GM21737 (cell line): ENCODE results near the gene HBP1.

Experiments used
- ATAC-seq: cut with Tn5 transposase; IDR thresholded peaks from one replicate; pipeline ENCODE4 v1.9.1; 2021; ENCODE audit warnings: mild to moderate bottlenecking, moderate library complexity; ENCODE audit not compliant: unreplicated experiment

The HBP1 gene

DNA sequence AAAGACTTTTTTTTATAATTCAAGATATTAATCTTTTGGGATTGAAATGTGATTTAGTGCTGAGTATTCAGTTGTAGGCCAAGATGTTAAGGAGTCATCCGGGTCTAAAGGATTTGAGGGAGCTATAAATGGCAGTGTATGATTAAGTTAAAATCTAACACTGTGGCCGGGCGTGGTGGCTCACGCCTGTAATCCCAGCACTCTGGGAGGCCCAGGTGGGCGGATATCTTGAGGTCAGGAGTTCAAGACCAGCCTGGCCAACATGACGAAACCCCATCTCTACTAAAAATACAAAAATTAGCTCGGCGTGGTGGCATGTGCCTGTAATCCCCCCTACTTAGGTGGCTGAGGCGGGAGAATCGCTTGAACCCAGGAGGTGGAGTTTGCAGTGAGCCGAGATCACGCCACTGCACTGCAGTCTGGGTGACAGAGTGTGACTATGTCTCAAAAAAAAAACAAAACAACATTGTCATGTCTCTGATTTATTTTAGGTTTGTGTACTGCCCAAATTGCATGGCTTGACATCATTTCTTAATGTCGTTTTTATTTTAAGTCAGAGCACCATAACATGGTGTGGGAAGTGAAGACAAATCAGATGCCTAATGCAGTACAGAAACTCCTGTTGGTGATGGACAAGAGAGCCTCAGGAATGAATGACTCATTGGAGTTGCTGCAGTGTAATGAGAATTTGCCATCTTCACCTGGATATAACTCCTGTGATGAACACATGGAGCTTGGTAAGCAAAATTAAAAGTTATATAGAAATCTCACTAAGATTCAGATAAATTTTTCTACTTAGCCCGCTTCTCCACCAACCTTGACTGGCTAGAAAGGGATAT lies 10.7 kb downstream of the HBP1 start:
- ATAC-seq, result no peak

DNA sequence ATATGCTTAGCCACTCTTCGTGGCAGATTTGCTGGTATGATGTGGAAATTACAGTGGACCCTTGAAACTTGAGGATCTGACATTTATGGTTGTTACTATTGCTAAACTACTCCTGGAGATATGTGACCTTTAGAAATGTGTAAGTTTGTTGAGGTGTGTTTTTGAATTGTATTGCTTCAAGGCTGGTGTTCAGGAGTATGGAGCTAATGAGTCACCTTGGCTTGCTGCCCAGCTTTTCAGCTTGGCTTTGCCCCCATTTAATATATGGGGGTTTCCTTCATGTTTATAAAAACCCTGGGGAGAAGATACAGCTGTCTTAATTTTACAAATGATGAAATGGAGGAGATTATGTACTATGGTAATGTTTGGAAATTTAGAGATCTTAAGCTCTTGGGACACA lies 11.6 kb downstream of the HBP1 start:
- ATAC-seq, result no peak

DNA sequence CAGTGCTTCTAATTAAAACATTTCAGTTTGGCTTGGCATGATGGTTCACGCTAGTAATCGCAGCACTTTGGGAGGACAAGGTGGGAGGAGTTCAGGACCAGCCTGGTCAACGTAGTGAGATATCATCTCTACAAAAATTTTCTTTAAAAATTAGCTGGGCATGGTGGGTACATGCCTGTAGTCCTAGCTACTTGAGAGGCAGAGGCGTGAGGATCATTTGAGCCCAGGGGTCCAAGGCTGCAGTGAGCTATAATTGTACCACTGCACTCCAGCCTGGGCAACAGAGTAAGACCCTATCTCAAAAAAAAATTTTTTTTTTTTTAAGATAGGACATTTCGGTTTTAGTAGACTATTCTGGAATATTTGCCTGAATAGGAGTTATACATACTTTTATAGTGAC lies 12.4 kb downstream of the HBP1 start:
- no peak for ATAC-seq

DNA sequence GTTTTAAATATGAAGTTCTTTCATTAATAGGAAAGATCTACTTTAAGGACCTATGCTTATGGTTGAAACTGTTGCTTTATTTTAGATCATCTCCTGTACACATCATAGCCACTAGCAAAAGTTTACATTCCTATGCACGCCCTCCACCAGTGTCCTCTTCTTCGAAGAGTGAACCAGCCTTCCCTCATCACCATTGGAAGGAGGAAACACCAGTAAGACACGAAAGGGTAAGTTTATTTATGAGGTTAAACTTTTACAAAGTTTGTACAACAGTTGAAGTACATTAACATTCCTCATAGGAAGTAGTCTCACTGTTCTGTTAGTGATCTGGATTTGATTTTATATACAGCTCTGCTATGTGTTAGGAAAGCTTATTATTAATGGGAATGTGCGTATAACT lies 16.9 kb downstream of the HBP1 start:
- no peak for ATAC-seq

DNA sequence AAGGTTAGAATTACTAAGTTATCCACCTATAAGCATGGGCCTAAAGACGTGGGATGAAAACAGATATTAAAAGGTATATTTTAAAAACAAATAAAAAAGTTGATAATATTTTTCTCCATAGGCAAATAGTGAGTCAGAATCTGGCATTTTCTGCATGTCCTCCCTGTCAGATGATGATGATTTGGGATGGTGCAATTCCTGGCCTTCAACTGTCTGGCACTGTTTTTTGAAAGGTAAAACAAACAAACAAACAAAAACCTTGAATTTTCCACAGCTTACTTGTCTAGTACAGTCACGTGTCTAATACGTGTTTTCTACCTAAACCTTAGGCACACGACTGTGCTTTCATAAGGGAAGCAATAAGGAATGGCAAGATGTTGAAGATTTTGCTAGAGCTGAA lies 17.4 kb downstream of the HBP1 start:
- no peak for ATAC-seq

DNA sequence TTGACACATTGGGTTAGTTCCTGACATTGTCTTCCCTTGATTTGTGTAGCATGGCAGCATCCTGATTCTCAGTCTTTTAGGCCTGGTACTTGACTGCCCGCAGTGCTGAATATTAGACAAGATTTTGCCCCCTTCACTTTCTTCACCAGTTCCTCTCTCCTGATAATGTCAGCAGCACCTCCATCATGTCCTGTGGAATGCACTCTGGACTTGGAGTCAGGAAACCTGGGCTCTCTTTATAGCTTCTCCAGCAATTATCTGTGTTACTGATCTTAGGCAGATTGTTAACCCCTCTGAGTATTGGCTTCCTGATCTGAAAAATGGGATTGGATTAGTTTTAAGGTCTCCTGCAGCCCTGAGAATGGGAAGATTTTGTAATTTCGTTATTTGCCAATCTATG lies 19.0 kb downstream of the HBP1 start:
- no peak for ATAC-seq

DNA sequence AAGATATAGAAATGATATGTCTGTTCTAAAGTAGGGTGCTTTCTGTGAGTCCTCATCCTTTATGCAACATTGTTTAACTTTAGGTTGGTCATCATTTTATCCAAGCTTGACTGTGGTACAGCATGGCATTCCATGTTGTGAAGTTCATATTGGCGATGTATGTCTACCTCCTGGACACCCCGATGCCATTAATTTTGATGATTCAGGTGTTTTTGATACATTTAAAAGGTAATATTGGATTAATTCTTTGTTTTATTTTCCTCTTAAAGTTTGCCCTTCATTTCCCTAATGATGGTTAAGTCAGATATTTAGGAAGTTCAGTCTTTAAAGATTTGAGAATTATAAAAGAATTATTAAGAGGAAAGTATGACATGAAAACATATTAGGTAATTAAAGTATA lies 21.3 kb downstream of the HBP1 start:
- ATAC-seq, result no peak

DNA sequence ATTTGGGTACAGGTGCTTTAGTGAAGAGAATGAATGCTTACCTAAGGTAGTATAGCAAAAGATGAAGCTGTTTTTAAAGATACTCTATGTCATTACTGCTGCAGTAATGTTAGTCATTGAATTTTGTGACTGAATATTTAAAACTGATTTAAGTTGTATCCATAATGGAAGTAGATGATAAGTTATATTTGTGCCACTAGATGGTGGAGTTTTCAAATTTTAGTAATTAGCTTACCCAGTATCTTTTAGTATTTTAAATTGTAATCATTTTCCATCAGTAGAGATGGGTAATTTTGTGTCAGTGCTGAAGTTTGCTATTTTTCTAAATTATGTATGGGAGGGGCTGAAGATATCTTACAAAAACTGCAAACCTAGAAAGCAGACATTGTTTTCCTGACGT lies 25.2 kb downstream of the HBP1 start:
- no peak for ATAC-seq

DNA sequence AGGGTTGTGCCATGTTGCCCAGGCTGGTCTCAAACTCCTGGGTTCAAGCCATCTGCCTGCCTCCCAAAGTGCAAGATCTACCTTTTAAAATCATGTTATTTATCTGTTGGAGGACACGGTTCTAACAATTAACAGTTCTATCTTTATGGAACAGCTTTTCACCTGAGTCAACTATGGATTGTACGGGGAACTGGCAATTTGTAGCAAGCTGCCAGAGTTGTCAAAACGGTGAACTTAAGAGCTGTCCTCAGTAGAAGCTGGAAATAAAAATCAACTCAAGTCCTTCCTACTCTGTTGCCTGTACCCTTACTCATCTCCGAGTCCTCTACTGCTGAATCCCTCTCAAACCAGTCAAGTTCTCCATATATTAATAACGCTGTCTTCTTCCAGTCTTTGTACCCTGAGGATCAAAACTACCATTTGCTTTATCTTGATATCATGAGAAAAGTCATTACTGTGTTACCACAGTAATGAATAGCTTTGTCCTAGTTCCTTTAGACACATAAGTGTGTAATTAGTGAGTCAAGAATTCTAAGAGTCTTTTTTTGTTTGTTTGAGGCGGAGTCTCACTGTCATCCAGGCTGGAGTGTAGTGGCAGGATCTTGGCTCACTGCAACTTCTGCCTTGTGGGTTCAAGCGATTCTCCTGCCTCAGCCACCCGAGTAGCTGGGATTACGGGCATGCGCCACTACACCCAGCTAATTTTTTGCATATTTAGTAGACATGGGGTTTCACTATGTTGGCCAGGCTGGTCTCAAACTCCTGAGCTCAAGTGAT lies 28.2 kb downstream of the HBP1 start:
- ATAC-seq, result no peak

DNA sequence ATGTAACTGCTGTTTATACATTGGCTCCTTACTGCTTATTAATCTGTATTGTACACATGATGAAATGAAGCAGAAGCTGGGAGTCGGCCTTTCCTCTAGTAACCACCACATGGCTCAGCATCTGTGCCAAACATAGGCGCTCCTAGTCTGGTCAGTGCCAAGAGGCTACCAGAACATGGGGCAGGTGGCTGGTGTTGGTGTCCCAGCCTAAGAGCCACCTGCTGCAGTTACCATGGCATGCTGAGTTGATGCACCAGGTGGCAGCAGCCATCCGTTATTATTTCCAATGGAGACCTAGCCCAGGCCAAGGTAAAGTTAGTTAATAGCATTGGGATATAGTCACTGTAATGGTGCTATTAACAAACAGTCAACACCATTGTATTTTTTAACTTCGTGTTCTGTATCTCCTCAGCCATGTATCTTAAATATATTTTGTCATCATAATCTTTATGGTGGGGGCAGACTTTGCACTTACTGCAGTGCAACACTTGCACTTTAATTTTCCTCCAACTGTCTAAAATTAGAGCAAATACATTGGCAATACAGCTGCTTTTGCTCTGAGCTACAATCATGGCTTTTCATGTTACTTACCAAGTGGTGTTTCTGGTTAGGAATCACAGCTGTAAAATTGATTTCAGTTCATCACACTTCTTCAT lies 33.1 kb downstream of the HBP1 start:
- ATAC-seq, result no peak

DNA sequence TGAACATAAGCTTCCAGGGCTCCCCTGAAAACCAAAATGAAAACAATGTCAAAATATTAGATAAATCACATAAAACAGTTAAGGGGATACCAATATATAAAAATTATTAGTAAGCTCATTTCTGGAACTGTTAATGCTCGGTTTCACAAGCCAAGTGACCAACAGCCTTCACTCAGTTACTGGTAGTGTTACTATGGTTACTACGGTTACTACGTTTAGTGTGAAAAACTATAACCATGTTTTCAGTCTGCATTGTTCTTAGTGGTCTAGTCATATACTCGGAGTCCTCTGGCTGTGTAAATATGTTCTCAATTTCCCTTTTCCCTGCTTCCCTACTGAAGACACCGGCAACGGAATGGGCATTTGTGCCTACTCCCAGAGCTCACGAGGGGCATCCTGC lies 34.8 kb downstream of the HBP1 start:
- no peak for ATAC-seq

DNA sequence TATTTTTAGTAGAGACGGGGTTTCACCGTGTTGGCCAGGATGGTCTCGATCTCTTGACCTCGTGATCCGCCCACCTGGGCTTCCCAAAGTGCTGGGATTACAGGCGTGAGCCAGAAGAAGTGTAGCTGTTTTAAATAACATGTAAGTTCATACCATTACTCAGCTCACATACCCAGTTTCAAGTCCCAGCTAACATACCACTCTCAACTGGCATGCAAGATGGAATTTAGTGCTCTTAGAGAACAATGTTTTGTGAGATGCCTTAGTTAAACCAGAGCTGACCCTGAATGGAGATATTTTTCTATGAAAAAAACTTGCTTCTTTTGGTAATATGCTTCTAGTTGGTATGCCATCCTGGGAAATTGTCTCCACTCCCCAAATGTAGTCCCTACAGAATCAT lies 37.3 kb downstream of the HBP1 start:
- ATAC-seq, result no peak

DNA sequence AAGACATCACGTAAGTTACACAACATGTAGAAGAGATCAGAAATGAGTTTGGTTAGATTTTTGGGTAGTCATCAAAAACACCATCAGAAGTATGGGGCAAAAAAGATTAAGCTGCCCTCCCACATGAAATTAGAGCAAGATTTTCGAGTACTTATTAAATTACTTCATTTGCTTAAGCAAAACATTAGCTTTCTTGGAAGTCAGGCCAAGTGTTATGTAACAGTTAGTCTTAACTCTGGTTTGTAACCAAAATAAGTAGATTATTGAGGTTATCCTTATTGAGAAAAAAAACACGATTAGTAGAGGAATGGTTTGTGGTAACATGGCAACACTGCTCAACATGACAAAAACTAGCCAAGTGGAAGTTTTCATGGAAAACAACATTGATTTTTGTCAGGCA lies 37.9 kb downstream of the HBP1 start:
- no peak for ATAC-seq

DNA sequence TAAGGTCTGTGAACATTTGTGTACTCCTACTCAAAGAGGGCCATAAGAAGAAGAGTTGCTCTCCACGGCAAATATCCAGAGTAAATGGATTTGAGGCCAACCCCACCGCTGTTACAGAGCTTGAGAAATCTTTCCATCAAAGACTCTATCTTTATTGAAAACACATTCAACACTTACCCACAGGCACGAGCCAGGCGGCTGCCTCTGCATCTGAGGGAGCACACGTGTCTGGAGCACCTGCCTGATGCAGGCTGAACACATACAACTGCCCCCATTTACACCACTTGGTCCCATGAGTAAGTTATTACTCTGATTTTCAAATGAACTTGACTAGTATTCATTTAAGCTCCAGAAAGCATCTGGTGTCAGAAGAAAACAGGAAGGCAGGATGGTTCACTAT lies 38.7 kb downstream of the HBP1 start:
- no peak for ATAC-seq

DNA sequence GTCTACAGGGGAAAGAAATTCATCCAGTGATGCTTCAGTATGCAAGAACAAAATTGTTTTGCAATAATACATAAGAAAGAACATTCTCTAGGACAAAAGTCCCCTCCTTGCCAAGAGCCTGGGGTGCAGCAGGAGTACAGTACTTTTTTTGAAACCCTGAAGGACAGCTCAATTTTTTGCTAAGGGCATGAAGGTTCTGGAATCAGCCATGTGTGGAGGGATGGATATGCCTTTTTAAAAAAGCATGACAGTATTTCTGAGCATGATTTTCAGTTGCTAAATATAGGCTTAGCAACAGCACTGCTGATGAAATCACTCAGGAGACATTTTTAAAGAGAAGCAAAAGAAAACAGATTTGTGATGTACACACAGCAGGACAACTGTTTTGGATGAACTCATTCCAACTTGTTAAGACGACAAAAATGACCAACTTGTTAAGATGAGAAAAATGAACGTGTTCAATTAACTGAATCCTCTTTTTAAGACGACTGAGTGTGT lies 39.3 kb downstream of the HBP1 start:
- ATAC-seq, result no peak

DNA sequence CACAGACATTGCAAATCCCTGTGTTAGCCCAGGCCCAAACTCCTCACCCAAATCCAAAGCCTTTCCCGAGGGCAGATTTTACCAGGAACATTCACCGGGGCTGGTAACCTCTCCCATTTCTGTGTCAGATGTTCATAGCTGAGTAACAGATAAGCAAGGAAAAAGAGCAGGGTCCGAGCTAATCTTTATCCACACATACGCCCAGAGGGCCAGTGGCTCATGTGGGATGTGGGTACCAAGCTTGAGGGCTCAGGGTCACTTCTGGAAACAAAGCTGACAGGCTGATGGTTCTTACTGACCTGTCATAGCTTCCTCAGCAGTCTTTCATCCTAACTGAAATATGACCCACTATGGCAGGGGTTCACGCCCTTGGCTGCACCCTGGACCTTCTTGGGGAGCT lies 39.8 kb downstream of the HBP1 start:
- ATAC-seq, result no peak

DNA sequence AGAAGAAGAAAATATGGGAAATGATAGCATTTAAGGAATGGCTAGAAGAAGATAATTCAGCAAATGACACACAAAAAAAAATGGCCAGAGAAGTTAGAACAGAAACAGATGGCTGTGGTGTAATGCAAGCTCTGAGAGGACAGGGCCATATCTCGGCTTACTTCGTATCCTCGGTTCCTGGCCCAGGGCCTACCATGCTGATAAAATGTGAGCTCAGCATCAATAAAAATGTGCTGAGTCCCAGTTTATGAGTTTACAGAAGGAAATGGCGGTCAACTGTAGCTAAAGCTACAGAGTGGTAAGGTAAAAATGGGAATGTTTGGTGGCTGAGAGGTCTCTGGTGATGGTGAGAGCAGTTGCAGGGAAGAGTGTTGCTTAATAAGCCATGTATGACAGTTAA lies 40.8 kb downstream of the HBP1 start:
- ATAC-seq, result no peak

DNA sequence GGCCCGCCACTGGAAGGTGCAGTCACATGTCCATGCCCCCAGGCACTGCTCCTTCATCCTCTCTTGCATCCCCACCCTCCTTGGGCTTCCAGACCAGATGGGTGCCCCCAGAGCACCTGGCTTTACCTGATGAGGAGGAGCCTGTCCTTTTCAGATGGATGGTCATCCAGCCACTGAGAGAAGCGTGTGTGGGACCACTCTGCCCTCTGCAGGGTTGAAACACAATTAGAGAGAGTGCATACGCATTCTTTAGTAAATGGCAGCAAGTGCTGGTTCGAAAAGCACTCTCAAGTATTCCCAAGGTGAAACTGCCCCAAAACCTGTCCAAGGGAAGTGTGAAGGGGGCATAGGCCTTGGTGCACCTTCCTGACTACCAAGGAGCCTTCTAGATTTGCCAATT lies 41.6 kb downstream of the HBP1 start:
- no peak for ATAC-seq

DNA sequence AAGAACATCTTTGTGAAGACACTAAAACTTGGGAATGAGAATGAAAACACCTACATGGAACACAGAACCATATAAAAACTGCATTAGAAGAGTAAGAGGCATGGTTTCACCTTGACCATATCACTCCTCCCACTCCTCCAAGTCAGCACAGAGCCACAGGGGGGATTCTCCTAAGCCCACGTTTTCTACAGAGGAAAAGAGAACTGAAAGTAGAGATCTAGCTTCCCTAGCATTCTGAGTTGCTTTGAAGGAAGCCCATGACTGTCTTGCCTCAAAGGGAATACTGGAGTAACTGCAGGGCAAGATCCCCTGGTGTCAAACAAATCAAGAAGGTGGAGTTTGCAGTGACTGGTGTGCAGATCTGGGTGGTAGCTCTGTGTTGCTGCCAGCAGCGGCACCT lies 43.9 kb downstream of the HBP1 start:
- ATAC-seq, result no peak

DNA sequence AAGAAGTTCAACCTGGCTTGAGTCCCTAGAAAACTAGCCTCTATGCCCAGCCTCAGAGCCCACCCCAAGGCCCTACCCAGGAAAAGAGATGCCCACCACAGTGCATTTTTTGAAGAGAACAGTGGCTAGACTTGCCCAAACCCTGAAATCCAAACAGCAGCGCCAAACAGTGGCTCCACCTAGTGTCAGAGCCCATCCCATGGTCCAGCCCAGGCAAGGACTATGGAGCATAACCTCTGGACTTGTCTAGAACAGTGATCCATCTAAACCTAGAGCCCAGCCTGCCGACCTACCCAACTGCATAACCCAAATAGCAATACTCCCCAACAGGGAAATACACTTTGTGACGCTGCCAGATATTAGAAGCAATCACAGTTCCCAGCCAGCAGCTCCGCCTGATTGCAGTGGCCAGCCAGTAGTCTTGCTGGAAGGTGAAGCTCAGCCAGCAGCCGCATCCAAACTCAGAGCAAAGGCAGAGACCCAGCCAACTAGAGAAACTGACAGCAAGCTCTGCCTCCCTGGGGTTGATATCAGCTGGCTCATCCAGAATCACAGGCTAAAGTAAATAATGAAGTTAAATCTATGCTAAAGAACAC lies 44.5 kb downstream of the HBP1 start:
- ATAC-seq, result no peak

DNA sequence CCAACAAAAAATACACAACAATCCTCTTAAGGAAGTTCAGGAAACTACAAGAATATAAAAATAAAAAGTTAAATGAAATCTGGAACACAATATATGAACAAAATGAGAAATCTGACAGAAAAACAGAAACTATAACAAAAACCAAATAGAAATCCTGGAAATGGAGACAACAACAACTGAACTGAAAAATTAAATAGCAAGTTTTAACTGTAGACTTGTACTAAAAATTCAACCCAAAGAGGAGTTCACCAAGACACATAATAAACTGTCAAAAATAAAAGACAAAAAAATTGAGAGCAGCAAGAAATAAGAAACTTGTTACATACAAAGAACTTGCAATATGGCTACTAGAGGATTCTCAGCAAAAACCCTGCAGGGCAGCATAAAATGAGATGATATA lies 45.1 kb downstream of the HBP1 start:
- no peak for ATAC-seq
